Cardiac muscle cell (in vitro differentiated cells and primary cell): Measurements from ENCODE around the gene PCDH17. TPM values are rescaled to one million over a fixed set of nuclear protein-coding genes. Genes with fewer than 3 reads are reported as not detected.

Experiments
- DNase-seq, 2 donors: peaks; one replicate each; pipeline versions ENCODE4 v3.0.0 to v3.0.0-alpha.2; 2010 to 2017; ENCODE audit warnings: low read depth in 1 of 2, low spot score in 1 of 2
- H3K27ac ChIP-seq: fragments of 200-600 bp; sonication (generic); 2 replicates; pipeline ENCODE4 v1.5.1; 2016
- H3K27me3 ChIP-seq: fragments of 200-600 bp; sonication (generic); 2 replicates; pipeline ENCODE4 v1.6.0; 2016; ENCODE audit warnings: control low read depth
- H3K36me3 ChIP-seq: fragments of 200-600 bp; sonication (generic); 2 replicates; pipeline ENCODE4 v1.5.1; 2016; ENCODE audit warnings: control low read depth
- H3K4me1 ChIP-seq: fragments of 200-600 bp; sonication (generic); 2 replicates; pipeline ENCODE4 v1.8.1; 2017; ENCODE audit warnings: low read depth, mild to moderate bottlenecking, mixed run types
- H3K4me3 ChIP-seq: fragments of 200-600 bp; sonication (generic); 2 replicates; pipeline ENCODE4 v1.5.1; 2016; ENCODE audit warnings: mild to moderate bottlenecking
- H3K9me3 ChIP-seq: fragments of 200-600 bp; sonication (generic); 2 replicates; pipeline ENCODE4 v1.5.1; 2017; ENCODE audit warnings: low read depth, mild to moderate bottlenecking, control low read depth
- polyA plus RNA-seq: library from polyadenylated mRNA; unstranded; fragments of >200 nt; fragmentation: Nextera tagmentation; extraction: Ambion mirVana; gene quantifications from 2 replicates; pipeline ENCODE4 v1.2.1, GENCODE V29; 2016
- total RNA-seq: library from RNA; depleted of rRNA; stranded (reverse); fragments of >200 nt; gene quantifications from 2 replicates; pipeline ENCODE4 v1.2.3, GENCODE V29; 2016
- TF ChIP-seq, protein P1 (sequence below): IDR thresholded peaks from 2 replicates; pipeline ENCODE4 v1.5.1; 2012; ENCODE audit warnings: low read depth, mild to moderate bottlenecking, low read length

Gene PCDH17
- total and polyA plus RNA-seq, 2 experiments from 2014 or later, result 0.86 to 11.1 TPM

DNA sequence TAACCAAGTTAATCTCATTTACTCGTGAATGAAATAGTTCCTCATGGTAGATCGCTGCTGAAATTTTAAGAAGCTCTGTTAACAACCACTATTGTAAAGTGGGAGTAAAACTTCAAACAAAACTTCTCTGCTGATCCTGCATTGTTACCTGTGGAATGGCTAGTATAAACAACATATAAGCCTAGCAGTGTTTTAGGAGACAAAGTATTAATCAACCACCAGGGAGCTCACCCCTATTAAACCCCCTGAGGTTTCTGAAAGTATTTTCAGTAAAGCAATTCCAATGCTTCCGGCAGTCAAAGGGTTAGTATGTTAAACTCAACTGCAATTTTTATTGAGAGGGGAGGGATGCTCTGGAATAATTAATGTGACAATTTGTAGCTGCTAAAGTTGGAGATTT lies 30.0 kb upstream of the PCDH17 start:
- Histone ChIP-seq H3K9me3 (no peaks in the 10 kb centered on the region), H3K4me3 (no peak overlapping the region), H3K36me3 (no peaks in the 10 kb centered on the region), H3K27ac (no peak overlapping the region), H3K27me3 (no peaks in the 10 kb centered on the region), H3K4me1 (no peaks in the 10 kb centered on the region)
- DNase-seq, result no peak
- TF ChIP-seq, protein P1, sequence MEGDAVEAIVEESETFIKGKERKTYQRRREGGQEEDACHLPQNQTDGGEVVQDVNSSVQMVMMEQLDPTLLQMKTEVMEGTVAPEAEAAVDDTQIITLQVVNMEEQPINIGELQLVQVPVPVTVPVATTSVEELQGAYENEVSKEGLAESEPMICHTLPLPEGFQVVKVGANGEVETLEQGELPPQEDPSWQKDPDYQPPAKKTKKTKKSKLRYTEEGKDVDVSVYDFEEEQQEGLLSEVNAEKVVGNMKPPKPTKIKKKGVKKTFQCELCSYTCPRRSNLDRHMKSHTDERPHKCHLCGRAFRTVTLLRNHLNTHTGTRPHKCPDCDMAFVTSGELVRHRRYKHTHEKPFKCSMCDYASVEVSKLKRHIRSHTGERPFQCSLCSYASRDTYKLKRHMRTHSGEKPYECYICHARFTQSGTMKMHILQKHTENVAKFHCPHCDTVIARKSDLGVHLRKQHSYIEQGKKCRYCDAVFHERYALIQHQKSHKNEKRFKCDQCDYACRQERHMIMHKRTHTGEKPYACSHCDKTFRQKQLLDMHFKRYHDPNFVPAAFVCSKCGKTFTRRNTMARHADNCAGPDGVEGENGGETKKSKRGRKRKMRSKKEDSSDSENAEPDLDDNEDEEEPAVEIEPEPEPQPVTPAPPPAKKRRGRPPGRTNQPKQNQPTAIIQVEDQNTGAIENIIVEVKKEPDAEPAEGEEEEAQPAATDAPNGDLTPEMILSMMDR, result no peak

- Histone ChIP-seq H3K27me3 (no peaks in the 10 kb centered on the region), H3K9me3 (no peaks in the 10 kb centered on the region), H3K4me1 (no peaks in the 10 kb centered on the region), H3K27ac (no peak overlapping the region), H3K4me3 (no peak overlapping the region), H3K36me3 (no peaks in the 10 kb centered on the region)
- TF ChIP-seq, protein P1, result no peak
- DNase-seq, result peak in 1 of 2 donors; percentile 3
Observed at GRCh38 chr13:57604442-57604841, 27.1 kb upstream of the PCDH17 start.

- no peaks in the 10 kb centered on the region for H3K9me3 ChIP-seq
- no peak overlapping the region for H3K4me3 ChIP-seq
- TF ChIP-seq, protein P1, result no peak
- H3K27ac ChIP-seq, result no peak overlapping the region
- no peak for DNase-seq
- H3K36me3 ChIP-seq, result no peaks in the 10 kb centered on the region
- no peaks in the 10 kb centered on the region for H3K4me1 ChIP-seq
- H3K27me3 ChIP-seq, result no peaks in the 10 kb centered on the region
Observed at GRCh38 chr13:57611969-57612368, 19.6 kb upstream of the PCDH17 start.

- Histone ChIP-seq H3K27ac (no peak overlapping the region), H3K4me1 (no peaks in the 10 kb centered on the region), H3K9me3 (no peaks in the 10 kb centered on the region), H3K27me3 (no peaks in the 10 kb centered on the region), H3K4me3 (no peak overlapping the region), H3K36me3 (no peaks in the 10 kb centered on the region)
- TF ChIP-seq, protein P1, result no peak
- DNase-seq, result no peak
Observed at GRCh38 chr13:57612568-57612967, 19.0 kb upstream of the PCDH17 start.

DNA sequence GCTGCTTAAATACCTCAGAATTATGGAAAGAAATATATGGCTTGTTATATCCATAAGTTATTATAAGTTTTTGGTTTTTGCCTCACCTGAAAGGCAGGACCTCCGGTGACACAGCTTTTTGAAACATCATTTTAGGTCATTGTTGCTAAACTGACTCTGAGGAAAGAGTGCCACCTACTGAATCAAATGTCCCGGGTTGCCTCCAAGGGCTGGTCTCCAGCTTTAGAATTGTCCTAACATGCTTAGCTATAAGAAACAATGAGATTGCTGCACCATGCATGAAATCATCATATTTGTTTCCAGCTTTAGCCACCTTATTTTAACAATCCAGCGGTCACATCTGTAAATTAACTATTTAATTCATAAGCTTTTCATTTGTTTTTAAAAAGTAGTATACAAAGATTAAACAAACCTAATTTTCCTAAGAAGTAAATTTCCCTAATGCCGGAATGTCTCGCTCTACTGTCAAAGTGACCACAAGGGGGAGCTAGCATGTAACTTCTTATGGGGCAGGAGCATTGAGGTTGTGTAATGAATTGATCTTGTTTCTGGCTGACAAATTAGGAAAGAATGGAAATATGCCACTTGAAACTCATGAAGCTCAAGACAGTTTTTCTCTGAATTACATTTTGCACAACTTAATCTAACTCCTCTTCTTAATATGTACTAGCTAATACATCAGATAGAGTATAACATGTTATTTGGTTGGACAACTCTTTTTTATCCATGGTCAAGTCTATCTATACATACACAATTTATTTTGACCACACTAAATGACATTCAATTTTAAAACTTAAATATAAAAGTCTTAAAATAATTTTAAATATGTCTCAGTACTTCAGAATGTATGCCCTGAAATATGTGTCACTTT lies 6.7 kb upstream of the PCDH17 start:
- Histone ChIP-seq H3K27ac (no peak overlapping the region), H3K4me1 (no peaks in the 10 kb centered on the region), H3K4me3 (no peak overlapping the region), H3K36me3 (no peaks in the 10 kb centered on the region), H3K9me3 (no peaks in the 10 kb centered on the region), H3K27me3 (peaks cover 8% of the 10 kb centered on the region)
- TF ChIP-seq, protein P1, result peak; percentile 83
- DNase-seq, result peak; percentile 74 to 87
